Tibial nerve (tissue), 4 donors: ENCODE measurements around the gene DNAH10.

Source experiments
- CTCF ChIP-seq, 5 experiments: fragments of 200-600 bp in 3 of 5; fragments of 450-650 bp in 2 of 5; sonication (generic) in 3 of 5; IDR thresholded peaks; one replicate each; pipeline ENCODE4 v1.5.1; 2016 to 2019; ENCODE audit warnings: antibody characterized with exemption in 5 of 5, mild to moderate bottlenecking in 3 of 5, moderate library complexity in 2 of 5
- EP300 ChIP-seq, 2 donors: sonication (generic); formaldehyde crosslinking; IDR thresholded peaks; one replicate each; pipeline ENCODE4 v1.6.1; 2017; ENCODE audit warnings: antibody characterized with exemption in 2 of 2, mild to moderate bottlenecking in 1 of 2
- POLR2A ChIP-seq, 2 donors: fragments of 450-650 bp; IDR thresholded peaks; one replicate each; pipeline ENCODE4 v1.6.1; 2017; ENCODE audit warnings: antibody characterized with exemption in 2 of 2, mild to moderate bottlenecking in 2 of 2, moderate library complexity in 2 of 2

- no peak for TF ChIP-seq CTCF (IDR thresholded peaks at IDR 0.05)
- TF ChIP-seq POLR2A (IDR thresholded peaks at IDR 0.05), result no peak
- no peak for TF ChIP-seq EP300 (IDR thresholded peaks at IDR 0.05)
These were observed 150.6 kb downstream of the DNAH10 start for GRCh38 chr12:123912415-123913380.
